ENCODE data around the gene GPR65. TPM values are rescaled to one million over a fixed set of nuclear protein-coding genes. Genes with fewer than 3 reads are reported as not detected.

The GPR65 gene
- total RNA-seq, 4 donors from 2014 or later = 0.13 to 0.20 (median 0.17) TPM

- no peak for ATAC-seq
- in situ Hi-C loops (cut with MboI; ENCODE audit: low sequenced_read_pairs in 4 of 4) = no loop called here
- TF ChIP-seq POLR2A (IDR thresholded peaks at IDR 0.05) = no peak
- no peak for TF ChIP-seq CTCF (IDR thresholded peaks at IDR 0.05 in 4 of 5, conservative IDR thresholded peaks at IDR 0.05 in 1 of 5)
- DNase-seq = no peak
- H3K36me3 ChIP-seq = peaks cover 0 to 16% of the 10 kb centered on the region in 2 donors
- intact Hi-C loops (cut with DNase I; ENCODE audit: low total_unique reads) = no loop called here
- H3K27ac ChIP-seq = no peak overlapping the region
- no peaks in the 10 kb centered on the region for H3K9me3 ChIP-seq
- H3K4me3 ChIP-seq = no peak overlapping the region
- no peaks in the 10 kb centered on the region for H3K27me3 ChIP-seq
- no peaks in the 10 kb centered on the region for H3K4me1 ChIP-seq
These were observed 38.1 kb upstream of the GPR65 start for GRCh38 chr14:87966816-87967215.

DNA sequence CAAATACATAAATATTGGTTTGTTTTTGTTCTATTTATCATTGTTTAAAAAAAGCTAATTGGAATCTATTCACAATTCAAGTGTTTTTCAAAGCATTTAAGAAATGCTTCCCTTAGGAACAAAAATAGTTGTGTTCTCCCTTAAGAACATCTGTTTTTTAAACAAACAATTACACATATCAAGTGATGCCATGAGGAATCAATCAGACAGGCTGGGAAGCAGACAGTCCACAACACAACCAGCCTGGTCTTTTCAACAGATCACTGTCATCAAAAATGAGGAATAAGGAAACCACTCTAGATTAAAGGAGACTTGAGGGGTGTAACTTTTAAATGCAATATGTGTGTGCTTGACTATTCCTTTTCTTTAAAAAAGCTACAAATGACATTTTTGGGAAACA lies 37.4 kb upstream of the GPR65 start:
- intact Hi-C loops (cut with DNase I; ENCODE audit: low total_unique reads) (no loop called here), in situ Hi-C loops (cut with MboI; ENCODE audit: low sequenced_read_pairs in 4 of 4) (no loop called here)
- Histone ChIP-seq H3K27ac (no peak overlapping the region), H3K4me3 (no peak overlapping the region), H3K27me3 (no peaks in the 10 kb centered on the region), H3K36me3 (peaks cover 0 to 11% of the 10 kb centered on the region in 2 donors), H3K9me3 (no peaks in the 10 kb centered on the region), H3K4me1 (no peaks in the 10 kb centered on the region)
- DNase-seq (no peak), ATAC-seq (no peak)
- TF ChIP-seq POLR2A (IDR thresholded peaks at IDR 0.05) (no peak), CTCF (IDR thresholded peaks at IDR 0.05 in 4 of 5, conservative IDR thresholded peaks at IDR 0.05 in 1 of 5) (no peak)

GRCh38 chr14:87971010-87971409 lies 33.9 kb upstream of the GPR65 start:
- in situ Hi-C loops (cut with MboI; ENCODE audit: low sequenced_read_pairs in 4 of 4) = no loop called here
- Histone ChIP-seq H3K9me3 (no peaks in the 10 kb centered on the region), H3K27ac (no peak overlapping the region), H3K4me1 (no peaks in the 10 kb centered on the region), H3K4me3 (no peak overlapping the region), H3K36me3 (peaks cover 0 to 11% of the 10 kb centered on the region in 2 donors), H3K27me3 (no peaks in the 10 kb centered on the region)
- no peak for DNase-seq
- TF ChIP-seq POLR2A (IDR thresholded peaks at IDR 0.05) = no peak
- no peak for TF ChIP-seq CTCF (IDR thresholded peaks at IDR 0.05 in 4 of 5, conservative IDR thresholded peaks at IDR 0.05 in 1 of 5)
- no peak for ATAC-seq
- intact Hi-C loops (cut with DNase I; ENCODE audit: low total_unique reads) = no loop called here

DNA sequence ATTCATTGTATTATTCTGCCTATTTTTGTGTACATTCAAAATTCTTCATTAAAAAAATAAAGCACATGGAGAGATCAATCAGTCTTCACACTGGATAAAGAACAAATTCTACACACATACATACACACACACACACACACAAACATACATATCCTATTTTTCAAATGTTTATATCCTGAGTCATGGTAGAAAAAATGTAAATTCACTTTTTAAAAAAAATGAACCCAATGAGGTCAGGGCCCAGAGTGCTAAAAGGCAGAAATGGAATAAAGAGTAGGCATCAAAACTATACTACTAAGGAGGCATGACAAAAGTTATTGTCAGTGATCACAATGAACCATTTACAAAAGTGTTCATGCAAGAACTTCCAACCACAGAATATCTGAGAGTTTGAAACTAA lies 29.3 kb upstream of the GPR65 start:
- TF ChIP-seq CTCF (IDR thresholded peaks at IDR 0.05 in 4 of 5, conservative IDR thresholded peaks at IDR 0.05 in 1 of 5) = no peak
- no peak for TF ChIP-seq POLR2A (IDR thresholded peaks at IDR 0.05)
- no peaks in the 10 kb centered on the region for H3K36me3 ChIP-seq
- no peaks in the 10 kb centered on the region for H3K9me3 ChIP-seq
- no peaks in the 10 kb centered on the region for H3K4me1 ChIP-seq
- DNase-seq (no peak), ATAC-seq (no peak)
- no peaks in the 10 kb centered on the region for H3K27me3 ChIP-seq
- no peak overlapping the region for H3K27ac ChIP-seq
- intact Hi-C loops (cut with DNase I; ENCODE audit: low total_unique reads) (no loop called here), in situ Hi-C loops (cut with MboI; ENCODE audit: low sequenced_read_pairs in 4 of 4) (no loop called here)
- no peak overlapping the region for H3K4me3 ChIP-seq

DNA sequence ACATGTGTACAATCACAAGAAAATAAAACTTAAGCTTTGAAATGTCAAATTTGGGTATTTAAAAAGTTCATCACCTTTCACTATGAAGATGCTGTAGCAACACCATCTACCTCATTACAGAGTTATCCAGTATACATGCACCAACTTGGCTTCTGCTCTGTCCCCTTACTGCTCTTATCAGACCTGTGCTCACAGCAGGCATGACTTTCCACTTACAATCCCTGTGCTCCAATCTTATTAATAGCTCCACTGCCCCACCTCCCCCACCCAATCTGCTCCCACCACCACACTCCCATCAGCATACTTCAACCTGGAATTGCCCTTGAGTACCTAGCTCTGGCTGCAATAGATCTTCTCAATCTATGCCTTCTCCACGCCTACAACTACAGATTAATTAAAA lies 25.2 kb upstream of the GPR65 start:
- no peaks in the 10 kb centered on the region for H3K9me3 ChIP-seq
- H3K4me1 ChIP-seq = no peaks in the 10 kb centered on the region
- intact Hi-C loops (cut with DNase I; ENCODE audit: low total_unique reads) (no loop called here), in situ Hi-C loops (cut with MboI; ENCODE audit: low sequenced_read_pairs in 4 of 4) (no loop called here)
- no peak for TF ChIP-seq CTCF (IDR thresholded peaks at IDR 0.05 in 4 of 5, conservative IDR thresholded peaks at IDR 0.05 in 1 of 5)
- TF ChIP-seq POLR2A (IDR thresholded peaks at IDR 0.05) = no peak
- no peak for ATAC-seq
- H3K27me3 ChIP-seq = no peaks in the 10 kb centered on the region
- H3K36me3 ChIP-seq = no peaks in the 10 kb centered on the region
- H3K4me3 ChIP-seq = no peak overlapping the region
- no peak for DNase-seq
- no peak overlapping the region for H3K27ac ChIP-seq
